Dedifferentiated amniotic fluid mesenchymal stem cell (primary cell): ENCODE results near the gene ARIH1.
A peak's percentile ranks its signal among the peaks of the same experiment; 100 is the strongest.

Experiments used
- DNase-seq: peaks from one replicate; pipeline ENCODE4 v3.0.0-alpha.2; 2016; ENCODE audit errors: extremely low spot score

The ARIH1 gene

GRCh38 chr15:72540606-72541237 is 66.6 kb downstream of the ARIH1 start:
- no peak for DNase-seq

DNA sequence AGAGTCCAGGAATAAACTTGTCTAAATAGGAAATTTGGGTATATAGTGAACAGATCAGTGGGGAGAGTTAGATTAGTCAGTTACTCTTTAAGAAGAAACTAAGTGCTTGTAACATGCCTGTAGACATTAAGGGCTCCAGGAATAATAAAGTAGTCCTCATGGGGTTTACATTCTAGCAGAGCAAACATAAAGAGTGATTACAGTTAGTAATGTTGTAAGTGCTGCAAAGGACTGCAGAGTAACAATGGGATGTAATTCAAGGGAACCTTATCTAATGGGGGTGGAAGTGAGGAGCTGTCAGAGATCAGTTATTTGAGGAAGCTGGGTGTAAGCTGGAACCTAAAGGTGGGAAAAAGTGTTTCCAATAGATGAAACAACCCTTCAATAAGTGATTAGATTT is 67.5 kb downstream of the ARIH1 start:
- no peak for DNase-seq

DNA sequence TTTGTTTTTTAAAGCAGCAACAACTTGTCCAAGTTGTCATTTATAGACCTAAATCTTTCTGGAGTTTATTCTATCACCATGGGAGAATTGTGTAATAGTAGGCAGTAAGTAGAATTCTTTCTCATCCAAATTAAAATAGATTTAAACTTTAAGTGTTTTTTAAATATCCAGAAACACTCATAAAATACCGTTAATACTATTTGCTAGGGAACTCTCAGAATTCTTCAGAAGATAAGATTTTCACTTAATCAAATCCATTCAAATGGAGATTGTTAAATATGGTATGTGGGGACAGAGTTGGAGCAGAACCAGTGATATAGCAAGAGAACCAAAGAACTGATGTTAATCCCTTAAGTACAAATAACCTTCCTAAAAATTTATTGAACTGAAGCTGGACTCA is 71.0 kb downstream of the ARIH1 start:
- no peak for DNase-seq

GRCh38 chr15:72554471-72555425 is 80.6 kb downstream of the ARIH1 start:
- no peak for DNase-seq

GRCh38 chr15:72559781-72560180 is 85.7 kb downstream of the ARIH1 start:
- no peak for DNase-seq

- DNase-seq, result no peak
Observed at GRCh38 chr15:72560458-72560857, 86.3 kb downstream of the ARIH1 start.

DNA sequence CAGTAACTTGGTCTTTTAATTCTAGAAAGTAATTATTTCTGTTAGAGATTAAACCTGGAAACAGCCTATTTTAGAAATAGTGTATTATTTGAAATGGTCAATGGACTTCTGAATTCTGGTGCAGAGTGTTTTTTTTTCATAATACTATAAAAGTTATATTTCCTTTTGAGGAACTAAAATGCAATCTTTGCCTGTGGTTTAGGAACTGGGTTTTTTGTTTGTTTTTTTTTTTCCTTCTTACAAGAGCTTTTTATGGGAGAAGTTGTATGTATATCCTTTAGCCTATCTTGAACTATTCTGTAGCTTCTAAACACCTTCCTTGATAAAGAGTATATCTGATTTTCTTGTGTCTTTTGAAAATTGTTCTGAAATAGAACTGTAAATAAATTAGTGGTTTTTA is 88.3 kb downstream of the ARIH1 start:
- no peak for DNase-seq

GRCh38 chr15:72562878-72563277 is 88.7 kb downstream of the ARIH1 start:
- no peak for DNase-seq

DNA sequence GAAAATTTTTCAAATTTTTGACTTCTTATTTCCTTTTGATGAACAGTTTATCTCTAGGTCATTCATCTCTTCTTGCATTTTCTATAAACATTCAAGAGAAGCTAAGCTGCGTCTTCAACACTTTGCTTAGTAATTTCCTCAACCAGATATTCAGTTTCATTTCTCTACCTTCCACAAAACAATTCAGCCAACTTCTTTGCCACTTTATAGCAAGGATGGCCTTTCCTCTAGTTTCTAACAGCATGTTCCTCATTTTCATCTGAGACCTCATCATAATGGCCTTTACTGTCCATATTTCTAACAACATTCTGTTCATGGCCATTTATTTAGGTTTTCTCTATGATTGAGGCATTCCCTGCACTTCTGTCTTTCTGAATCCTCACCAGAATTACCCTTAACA is 90.0 kb downstream of the ARIH1 start:
- DNase-seq, result no peak

- no peak for DNase-seq
Observed at GRCh38 chr15:72566973-72567372, 92.8 kb downstream of the ARIH1 start.

GRCh38 chr15:72570059-72570458 is 95.9 kb downstream of the ARIH1 start:
- no peak for DNase-seq

DNA sequence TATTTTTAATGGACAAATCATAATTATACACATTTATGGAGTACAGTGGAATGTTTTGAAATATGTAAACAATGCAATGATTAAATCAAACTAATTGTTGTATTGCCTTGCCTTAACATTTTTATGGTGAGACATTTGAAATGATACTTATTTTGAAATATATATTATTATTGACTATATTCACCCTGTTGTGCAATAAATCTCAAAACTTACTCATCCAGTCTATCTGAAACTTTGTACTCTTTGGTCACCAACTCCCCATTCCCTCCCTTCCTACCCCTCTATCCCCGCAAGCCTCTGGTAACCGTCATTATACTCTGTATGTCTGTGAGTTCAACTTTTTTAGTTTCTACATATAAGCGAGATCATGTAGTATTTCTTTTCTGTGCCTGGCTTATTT is 105.7 kb downstream of the ARIH1 start:
- no peak for DNase-seq

DNA sequence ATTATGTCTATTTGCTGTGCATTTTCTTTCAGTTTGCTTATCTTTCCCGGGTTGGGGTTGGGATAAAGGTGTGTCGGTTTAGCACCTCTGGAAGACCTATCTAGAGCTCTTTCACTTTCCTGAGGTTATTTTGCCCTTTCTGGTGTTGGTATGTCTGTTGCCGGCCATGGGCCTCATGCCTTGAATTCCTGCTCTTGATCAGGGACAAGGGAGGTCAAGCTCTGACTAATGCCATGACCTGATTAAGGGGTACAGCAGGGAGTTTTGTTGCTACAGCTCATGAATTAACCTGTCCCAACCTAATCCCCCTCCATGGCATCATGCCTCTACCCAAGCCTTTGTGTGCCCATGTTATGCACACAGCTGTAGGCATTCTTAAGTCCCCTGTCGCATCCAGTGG is 109.9 kb downstream of the ARIH1 start:
- no peak for DNase-seq

- DNase-seq, result no peak
Observed at GRCh38 chr15:72585025-72585424, 110.9 kb downstream of the ARIH1 start.

GRCh38 chr15:72585476-72586058 is 111.4 kb downstream of the ARIH1 start:
- no peak for DNase-seq

DNA sequence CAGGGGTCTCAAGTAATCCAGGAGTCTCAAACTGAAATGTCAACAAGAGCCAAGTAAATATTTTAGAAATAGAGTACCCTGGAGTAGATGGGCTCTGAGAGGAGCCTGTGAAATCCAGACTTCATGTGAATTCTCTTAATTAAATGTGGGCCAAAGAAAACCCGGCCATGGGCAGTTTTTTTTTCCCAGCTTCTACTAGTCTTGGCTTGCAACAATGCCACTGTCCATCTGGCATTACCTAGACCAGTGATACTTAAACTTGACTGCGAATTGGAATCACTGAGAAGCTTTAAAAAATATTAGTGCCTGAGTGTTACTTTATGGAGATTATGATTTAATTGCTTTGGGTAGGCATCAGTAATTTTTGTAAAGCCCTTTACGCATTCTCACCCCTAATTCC is 114.0 kb downstream of the ARIH1 start:
- no peak for DNase-seq

GRCh38 chr15:72590427-72590826 is 116.3 kb downstream of the ARIH1 start:
- no peak for DNase-seq

DNA sequence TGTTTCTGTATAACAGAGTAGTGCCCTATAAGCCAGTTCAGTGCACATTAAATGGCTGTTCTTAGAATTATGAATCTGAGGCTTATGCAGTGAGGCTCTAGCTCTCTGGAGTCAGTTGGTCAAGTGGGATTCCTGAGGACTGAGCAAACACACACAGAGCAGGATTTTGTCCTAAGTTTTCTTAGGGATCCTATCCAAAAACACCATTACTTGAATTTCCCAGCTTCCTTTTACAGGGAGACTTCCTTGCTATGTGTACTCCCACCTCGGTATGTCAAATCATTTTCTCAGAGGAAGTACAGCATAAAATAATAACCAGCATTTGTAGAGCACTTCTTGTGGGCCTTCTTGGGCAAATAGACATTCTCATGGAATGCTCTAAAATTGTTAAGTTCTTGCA is 117.2 kb downstream of the ARIH1 start:
- peak; percentile 17 for DNase-seq

DNA sequence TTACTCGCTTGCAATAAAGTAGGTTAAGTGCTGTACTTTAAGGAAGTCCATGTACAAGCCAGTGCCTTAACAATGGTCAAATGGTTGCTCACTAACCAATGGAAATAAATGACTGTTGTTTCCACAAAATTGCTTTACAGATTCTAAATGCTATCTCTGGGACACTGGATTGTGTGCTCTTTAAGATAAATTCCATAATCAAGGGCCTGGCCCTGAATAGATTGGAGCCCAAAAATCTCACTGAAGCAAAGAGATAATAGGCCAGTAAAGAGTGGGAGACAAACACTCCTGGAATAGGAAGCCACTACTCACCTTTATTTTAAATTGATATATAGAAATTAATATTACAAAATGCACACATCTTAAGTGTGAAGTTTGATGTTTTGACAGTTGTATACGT is 118.0 kb downstream of the ARIH1 start:
- no peak for DNase-seq

- DNase-seq, result no peak
Observed at GRCh38 chr15:72592676-72593075, 118.5 kb downstream of the ARIH1 start.

DNA sequence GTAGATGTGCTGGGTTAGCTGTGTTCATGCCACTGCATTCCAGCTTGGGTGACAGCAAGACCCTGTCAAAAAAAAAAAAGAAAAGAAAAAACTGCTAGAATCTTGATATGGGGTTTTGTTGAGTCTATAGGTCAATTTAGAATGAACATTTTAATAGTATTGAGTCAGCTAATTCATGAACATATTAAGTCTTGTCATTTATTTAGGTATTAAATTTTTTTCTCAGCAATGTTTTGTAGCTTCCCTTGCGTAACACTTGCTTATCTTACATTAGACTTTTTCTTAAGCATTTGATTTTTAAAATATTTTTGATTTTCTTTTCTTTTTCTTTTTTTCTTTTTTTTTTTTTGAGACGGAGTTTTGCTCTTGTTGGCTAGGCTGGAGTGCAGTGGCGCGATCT is 119.7 kb downstream of the ARIH1 start:
- no peak for DNase-seq

DNA sequence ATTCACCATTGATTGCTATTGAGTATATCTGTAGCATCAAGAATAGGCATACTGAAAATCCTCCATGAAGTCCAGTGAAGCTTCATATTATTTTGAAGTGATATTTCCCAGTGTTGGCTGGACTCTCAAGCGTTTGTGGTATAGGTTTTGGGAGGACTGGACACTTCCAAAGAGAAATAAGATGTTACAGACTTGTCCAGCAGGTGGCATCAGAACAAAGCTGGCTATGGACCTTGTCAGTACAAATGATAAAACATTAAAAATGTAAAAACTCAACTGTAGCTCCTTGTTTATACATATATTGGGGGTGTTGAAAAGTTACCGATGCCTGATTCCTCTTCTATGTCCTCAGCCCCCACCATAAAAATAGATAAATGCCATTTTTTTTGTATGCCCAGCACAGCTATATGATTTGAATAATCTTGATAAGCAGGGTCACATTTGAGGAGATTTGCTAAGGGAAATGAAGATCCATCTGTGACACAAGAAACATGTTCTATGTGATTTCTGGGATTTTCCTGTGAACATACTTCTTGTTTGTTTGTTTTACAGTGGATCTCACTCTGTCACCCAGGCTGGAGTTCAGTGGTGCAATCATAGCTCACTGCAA is 125.8 kb downstream of the ARIH1 start:
- DNase-seq, result peak; percentile 74
